ENCODE data around the gene CAPN13.

GRCh38 chr2:30710016-30710415 lies 97.2 kb downstream of the CAPN13 start:
- TF ChIP-seq CTCF (IDR thresholded peaks at IDR 0.05) (no peak), POLR2A (IDR thresholded peaks at IDR 0.05) (no peak)
